ENCODE data around the gene ZGRF1.

ZGRF1 gene

GRCh38 chr4:112594993-112595392 is 41.7 kb downstream of the ZGRF1 start:
- H3K36me3 ChIP-seq (replicated peaks) = no peaks in the 10 kb centered on the region
- DNase-seq (ENCODE audit: low spot score in 2 of 2) = peak in 1 of 2 experiments; percentile 57
- no peaks in the 10 kb centered on the region for H3K27me3 ChIP-seq (ENCODE audit: low read depth)
- no peak overlapping the region for H3K4me3 ChIP-seq
- peaks cover 11% of the 10 kb centered on the region for H3K4me1 ChIP-seq
- H3K9me3 ChIP-seq = no peaks in the 10 kb centered on the region
- in situ Hi-C loops (cut with MboI; ENCODE audit: low sequenced_read_pairs) = no loop called here

- H3K4me3 ChIP-seq = no peak overlapping the region
- H3K36me3 ChIP-seq (replicated peaks) = peaks cover 4% of the 10 kb centered on the region; the same call in 1 of the 2 replicates
- H3K4me1 ChIP-seq = peaks cover 11% of the 10 kb centered on the region
- DNase-seq (ENCODE audit: low spot score in 2 of 2) = no peak
- in situ Hi-C loops (cut with MboI; ENCODE audit: low sequenced_read_pairs) = no loop called here
- no peaks in the 10 kb centered on the region for H3K9me3 ChIP-seq
- H3K27me3 ChIP-seq (ENCODE audit: low read depth) = no peaks in the 10 kb centered on the region
Measured at GRCh38 chr4:112593438-112594133, 43.1 kb downstream of the ZGRF1 start.

- Histone ChIP-seq H3K36me3 (replicated peaks) (peaks cover 4% of the 10 kb centered on the region; the same call in 1 of the 2 replicates), H3K27me3 (ENCODE audit: low read depth) (no peaks in the 10 kb centered on the region), H3K4me3 (no peak overlapping the region), H3K9me3 (no peaks in the 10 kb centered on the region), H3K4me1 (peaks cover 11% of the 10 kb centered on the region)
- no peak for DNase-seq (ENCODE audit: low spot score in 2 of 2)
- in situ Hi-C loops (cut with MboI; ENCODE audit: low sequenced_read_pairs) = no loop called here
Measured at GRCh38 chr4:112592717-112593116, 44.0 kb downstream of the ZGRF1 start.

- peaks cover 11% of the 10 kb centered on the region for H3K4me1 ChIP-seq
- in situ Hi-C loops (cut with MboI; ENCODE audit: low sequenced_read_pairs) = no loop called here
- no peak for DNase-seq (ENCODE audit: low spot score in 2 of 2)
- H3K9me3 ChIP-seq = no peaks in the 10 kb centered on the region
- peaks cover 4% of the 10 kb centered on the region; the same call in 1 of the 2 replicates for H3K36me3 ChIP-seq (replicated peaks)
- H3K4me3 ChIP-seq = no peak overlapping the region
- no peaks in the 10 kb centered on the region for H3K27me3 ChIP-seq (ENCODE audit: low read depth)
Measured at GRCh38 chr4:112591593-112591992, 45.1 kb downstream of the ZGRF1 start.

GRCh38 chr4:112589206-112589605 is 47.5 kb downstream of the ZGRF1 start:
- in situ Hi-C loops (cut with MboI; ENCODE audit: low sequenced_read_pairs) = no loop called here

GRCh38 chr4:112585977-112586736 is 50.6 kb downstream of the ZGRF1 start:
- peaks cover 24% of the 10 kb centered on the region for H3K36me3 ChIP-seq (replicated peaks)
- no peaks in the 10 kb centered on the region for H3K4me1 ChIP-seq
- no peak overlapping the region for H3K4me3 ChIP-seq
- in situ Hi-C loops (cut with MboI; ENCODE audit: low sequenced_read_pairs) = no loop called here
- no peaks in the 10 kb centered on the region for H3K27me3 ChIP-seq (ENCODE audit: low read depth)
- no peak for DNase-seq (ENCODE audit: low spot score in 2 of 2)
- H3K9me3 ChIP-seq = no peaks in the 10 kb centered on the region

More at GRCh38 chr4:112589206-112589605, 47.5 kb downstream of the ZGRF1 start:
- no peaks in the 10 kb centered on the region for H3K9me3 ChIP-seq
- no peak for DNase-seq (ENCODE audit: low spot score in 2 of 2)
- no peak overlapping the region for H3K4me3 ChIP-seq
- H3K4me1 ChIP-seq = no peaks in the 10 kb centered on the region
- H3K27me3 ChIP-seq (ENCODE audit: low read depth) = no peaks in the 10 kb centered on the region
- H3K36me3 ChIP-seq (replicated peaks) = peaks cover 7% of the 10 kb centered on the region; the same call in 1 of the 2 replicates

GRCh38 chr4:112567536-112567935 is 69.2 kb downstream of the ZGRF1 start:
- in situ Hi-C loops (cut with MboI; ENCODE audit: low sequenced_read_pairs) = no loop called here
- Histone ChIP-seq H3K4me1 (no peaks in the 10 kb centered on the region), H3K36me3 (replicated peaks) (no peaks in the 10 kb centered on the region), H3K27me3 (ENCODE audit: low read depth) (no peaks in the 10 kb centered on the region), H3K9me3 (no peaks in the 10 kb centered on the region), H3K4me3 (no peak overlapping the region)
- no peak for DNase-seq (ENCODE audit: low spot score in 2 of 2)

- H3K36me3 ChIP-seq (replicated peaks) = no peaks in the 10 kb centered on the region
- no peaks in the 10 kb centered on the region for H3K27me3 ChIP-seq (ENCODE audit: low read depth)
- H3K4me1 ChIP-seq = no peaks in the 10 kb centered on the region
- in situ Hi-C loops (cut with MboI; ENCODE audit: low sequenced_read_pairs) = no loop called here
- no peak overlapping the region for H3K4me3 ChIP-seq
- DNase-seq (ENCODE audit: low spot score in 2 of 2) = no peak
- H3K9me3 ChIP-seq = no peaks in the 10 kb centered on the region
Measured at GRCh38 chr4:112564706-112565270, 71.9 kb downstream of the ZGRF1 start.

- in situ Hi-C loops (cut with MboI; ENCODE audit: low sequenced_read_pairs) = no loop called here
- H3K27me3 ChIP-seq (ENCODE audit: low read depth) = no peaks in the 10 kb centered on the region
- no peak for DNase-seq (ENCODE audit: low spot score in 2 of 2)
- no peaks in the 10 kb centered on the region for H3K9me3 ChIP-seq
- H3K4me1 ChIP-seq = no peaks in the 10 kb centered on the region
- no peaks in the 10 kb centered on the region for H3K36me3 ChIP-seq (replicated peaks)
- H3K4me3 ChIP-seq = no peak overlapping the region
Measured at GRCh38 chr4:112563431-112564200, 73.1 kb downstream of the ZGRF1 start.

GRCh38 chr4:112562254-112562879 is 74.3 kb downstream of the ZGRF1 start:
- in situ Hi-C loops (cut with MboI; ENCODE audit: low sequenced_read_pairs) = no loop called here
- Histone ChIP-seq H3K36me3 (replicated peaks) (no peaks in the 10 kb centered on the region), H3K9me3 (no peaks in the 10 kb centered on the region), H3K4me1 (no peaks in the 10 kb centered on the region), H3K4me3 (no peak overlapping the region), H3K27me3 (ENCODE audit: low read depth) (no peaks in the 10 kb centered on the region)
- DNase-seq (ENCODE audit: low spot score in 2 of 2) = no peak

GRCh38 chr4:112560084-112560483 is 76.6 kb downstream of the ZGRF1 start:
- in situ Hi-C loops (cut with MboI; ENCODE audit: low sequenced_read_pairs) = no loop called here
- no peak overlapping the region for H3K4me3 ChIP-seq
- no peaks in the 10 kb centered on the region for H3K36me3 ChIP-seq (replicated peaks)
- DNase-seq (ENCODE audit: low spot score in 2 of 2) = no peak
- H3K9me3 ChIP-seq = no peaks in the 10 kb centered on the region
- H3K4me1 ChIP-seq = no peaks in the 10 kb centered on the region
- H3K27me3 ChIP-seq (ENCODE audit: low read depth) = no peaks in the 10 kb centered on the region

GRCh38 chr4:112559053-112559452 is 77.7 kb downstream of the ZGRF1 start:
- Histone ChIP-seq H3K4me3 (no peak overlapping the region), H3K27me3 (ENCODE audit: low read depth) (no peaks in the 10 kb centered on the region), H3K4me1 (no peaks in the 10 kb centered on the region), H3K9me3 (no peaks in the 10 kb centered on the region), H3K36me3 (replicated peaks) (no peaks in the 10 kb centered on the region)
- no peak for DNase-seq (ENCODE audit: low spot score in 2 of 2)
- in situ Hi-C loops (cut with MboI; ENCODE audit: low sequenced_read_pairs) = no loop called here

- in situ Hi-C loops (cut with MboI; ENCODE audit: low sequenced_read_pairs) = no loop called here
- peaks cover 4% of the 10 kb centered on the region; the same call in 1 of the 2 replicates for H3K36me3 ChIP-seq (replicated peaks)
Measured at GRCh38 chr4:112557676-112558411, 78.9 kb downstream of the ZGRF1 start.

More at GRCh38 chr4:112557676-112558411, 78.9 kb downstream of the ZGRF1 start:
- Histone ChIP-seq H3K9me3 (no peaks in the 10 kb centered on the region), H3K27me3 (ENCODE audit: low read depth) (no peaks in the 10 kb centered on the region), H3K4me3 (no peak overlapping the region), H3K4me1 (no peaks in the 10 kb centered on the region)
- DNase-seq (ENCODE audit: low spot score in 2 of 2) = no peak

All from HAP-1 (cell line).